Upper lobe of left lung (tissue), 6 donors: ENCODE results near the gene CDH12. TPM values are rescaled to one million over a fixed set of nuclear protein-coding genes. Genes with fewer than 3 reads are reported as not detected.
A peak's percentile ranks its signal among the peaks of the same experiment; 100 is the strongest.

Source experiments
- ATAC-seq, 2 donors: fragments of 200-7000 bp; cut with Tn5 transposase; one replicate each; pipeline ENCODE4 v1.9.1; 2022; ENCODE audit warnings: mild to moderate bottlenecking in 2 of 2, moderate library complexity in 2 of 2; ENCODE audit not compliant: low FRiP score in 2 of 2
- DNase-seq, 2 donors: peaks; one replicate each; pipeline ENCODE4 v3.0.0-alpha.2; 2019 to 2020
- H3K27ac ChIP-seq, 4 donors: fragments of 200-600 bp; sonication (generic); one replicate each; pipeline ENCODE4 v1.5.1; 2016 to 2019
- H3K27me3 ChIP-seq, 4 donors: fragments of 200-600 bp; sonication (generic); one replicate each; pipeline ENCODE4 v1.5.1; 2017 to 2019
- H3K36me3 ChIP-seq, 4 donors: fragments of 200-600 bp; sonication (generic); one replicate each; pipeline ENCODE4 v1.5.1; 2016 to 2019
- H3K4me1 ChIP-seq, 4 donors: fragments of 200-600 bp; sonication (generic); one replicate each; pipeline ENCODE4 v1.5.1; 2018 to 2019
- H3K4me3 ChIP-seq, 4 donors: fragments of 200-600 bp; sonication (generic); one replicate each; pipeline ENCODE4 v1.5.1; 2017 to 2019; ENCODE audit warnings: mild to moderate bottlenecking in 2 of 4, moderate library complexity in 1 of 4
- H3K9me3 ChIP-seq, 4 donors: fragments of 200-600 bp; sonication (generic); one replicate each; pipeline ENCODE4 v1.5.1; 2018 to 2019
- EP300 ChIP-seq, 4 donors: sonication (generic); formaldehyde crosslinking; IDR thresholded peaks; one replicate each; pipeline ENCODE4 v1.5.1; 2017; ENCODE audit warnings: antibody characterized with exemption in 4 of 4, control low read depth in 2 of 4
- POLR2A ChIP-seq, 4 donors: fragments of 450-650 bp; IDR thresholded peaks; one replicate each; pipeline ENCODE4 v1.5.1; 2016 to 2017; ENCODE audit warnings: antibody characterized with exemption in 4 of 4, mild to moderate bottlenecking in 2 of 4
- POLR2AphosphoS5 ChIP-seq, 2 donors: sonication (generic); formaldehyde crosslinking; IDR thresholded peaks; one replicate each; pipeline ENCODE4 v1.5.1; 2017; ENCODE audit warnings: antibody characterized with exemption in 2 of 2
- WGBS, 2 donors: methylation state at CpG; one replicate each; pipeline ENCODE4 v1.1.5; 2017 to 2018; 5-methylcytosine and 5-hydroxymethylcytosine counted together
- total RNA-seq, 6 donors: library from RNA; depleted of rRNA in 4 of 6; stranded (reverse); fragments of >200 nt in 4 of 6; gene quantifications; one replicate each; pipeline versions ENCODE4 v1.1.0 to v1.2.1, GENCODE V29; 2016 to 2021
- TF ChIP-seq, protein P1 (sequence below), 6 experiments: fragments of 450-650 bp in 4 of 6; fragments of 200-600 bp in 2 of 6; sonication (generic) in 2 of 6; IDR thresholded peaks; one replicate each; pipeline ENCODE4 v1.5.1; 2016 to 2019; ENCODE audit warnings: antibody characterized with exemption in 6 of 6
- donor health status: DM: no; HTN: no; CAD: no; lungs with moderate emphysema.
- donor health status: DM: no; HTN: yes; CAD: no; lungs with severe emphysema.

The CDH12 gene
- total RNA-seq, 6 donors from 2014 or later, result 0.10 to 0.49 TPM; not detected in 4

DNA sequence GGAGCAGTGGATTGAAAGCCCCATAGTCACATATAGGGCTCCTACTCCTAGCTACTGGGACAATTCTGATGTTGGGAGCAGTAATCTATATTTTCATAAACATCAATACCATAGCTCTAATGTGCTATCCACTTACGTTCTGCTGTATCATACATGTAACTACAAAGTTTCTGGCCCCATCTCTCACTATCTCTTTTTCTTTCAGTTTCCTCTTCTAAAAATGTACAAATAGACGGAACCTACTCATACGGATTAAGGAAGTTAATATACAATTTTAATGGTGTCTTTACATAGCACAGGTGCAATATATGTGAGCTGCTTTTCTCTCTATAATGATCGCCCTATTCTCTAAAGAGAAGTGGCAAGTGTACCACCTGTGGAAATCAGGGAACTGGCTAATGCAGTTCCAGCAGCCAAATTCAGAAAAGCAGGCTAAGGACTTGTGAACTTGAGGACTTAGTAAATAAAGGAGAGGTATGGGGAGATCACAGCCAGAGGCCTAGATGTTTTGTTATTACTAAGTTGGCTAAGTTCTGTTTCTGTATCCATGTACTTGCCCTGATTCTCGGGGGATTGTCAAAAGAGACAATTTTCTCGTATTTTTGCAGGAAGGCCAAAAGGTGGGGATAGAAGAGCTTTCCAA, 1021.9 kb downstream of the CDH12 start:
- DNase-seq (no peak), ATAC-seq (no peak)
- Histone ChIP-seq H3K4me1 (no peaks in the 10 kb centered on the region), H3K27ac (no peak overlapping the region), H3K27me3 (no peaks in the 10 kb centered on the region), H3K9me3 (no peaks in the 10 kb centered on the region), H3K36me3 (no peaks in the 10 kb centered on the region), H3K4me3 (no peak overlapping the region)
- no peak for TF ChIP-seq EP300 (IDR thresholded peaks at IDR 0.05)
- TF ChIP-seq POLR2A (IDR thresholded peaks at IDR 0.05), result no peak
- no peak for TF ChIP-seq POLR2AphosphoS5 (IDR thresholded peaks at IDR 0.05)
- 79 to 80% methylated on average over 6 of the region's 6 CpGs for WGBS, 2 donors

DNA sequence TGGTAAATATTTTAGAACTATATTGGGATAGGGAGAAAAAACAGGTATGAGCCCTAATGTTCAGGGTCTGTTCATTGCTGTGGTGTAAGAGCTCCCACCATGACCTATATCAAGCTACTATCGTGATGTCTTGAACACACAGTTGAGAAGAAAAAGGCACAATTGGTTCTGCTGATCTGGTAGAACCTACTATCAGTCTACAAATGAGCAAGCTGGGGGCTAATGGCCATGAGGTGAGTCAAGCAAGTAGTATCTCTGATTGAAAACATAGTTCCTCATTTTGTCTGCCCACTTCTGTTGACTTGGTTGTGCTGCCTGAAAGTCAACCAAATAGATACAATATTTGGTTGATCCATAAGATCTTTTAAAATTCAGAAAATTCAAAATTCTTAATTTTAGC, 1026.3 kb downstream of the CDH12 start:
- no peak for ATAC-seq
- 78 to 93% methylated on average over 1 of the region's 1 CpG for WGBS, 2 donors
- Histone ChIP-seq H3K27me3 (no peaks in the 10 kb centered on the region), H3K4me3 (no peak overlapping the region), H3K36me3 (no peaks in the 10 kb centered on the region), H3K9me3 (no peaks in the 10 kb centered on the region), H3K27ac (no peak overlapping the region), H3K4me1 (no peaks in the 10 kb centered on the region)
- TF ChIP-seq, protein P1, sequence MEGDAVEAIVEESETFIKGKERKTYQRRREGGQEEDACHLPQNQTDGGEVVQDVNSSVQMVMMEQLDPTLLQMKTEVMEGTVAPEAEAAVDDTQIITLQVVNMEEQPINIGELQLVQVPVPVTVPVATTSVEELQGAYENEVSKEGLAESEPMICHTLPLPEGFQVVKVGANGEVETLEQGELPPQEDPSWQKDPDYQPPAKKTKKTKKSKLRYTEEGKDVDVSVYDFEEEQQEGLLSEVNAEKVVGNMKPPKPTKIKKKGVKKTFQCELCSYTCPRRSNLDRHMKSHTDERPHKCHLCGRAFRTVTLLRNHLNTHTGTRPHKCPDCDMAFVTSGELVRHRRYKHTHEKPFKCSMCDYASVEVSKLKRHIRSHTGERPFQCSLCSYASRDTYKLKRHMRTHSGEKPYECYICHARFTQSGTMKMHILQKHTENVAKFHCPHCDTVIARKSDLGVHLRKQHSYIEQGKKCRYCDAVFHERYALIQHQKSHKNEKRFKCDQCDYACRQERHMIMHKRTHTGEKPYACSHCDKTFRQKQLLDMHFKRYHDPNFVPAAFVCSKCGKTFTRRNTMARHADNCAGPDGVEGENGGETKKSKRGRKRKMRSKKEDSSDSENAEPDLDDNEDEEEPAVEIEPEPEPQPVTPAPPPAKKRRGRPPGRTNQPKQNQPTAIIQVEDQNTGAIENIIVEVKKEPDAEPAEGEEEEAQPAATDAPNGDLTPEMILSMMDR (IDR thresholded peaks at IDR 0.05), result no peak
- TF ChIP-seq POLR2A (IDR thresholded peaks at IDR 0.05), result no peak
- no peak for TF ChIP-seq EP300 (IDR thresholded peaks at IDR 0.05)
- no peak for TF ChIP-seq POLR2AphosphoS5 (IDR thresholded peaks at IDR 0.05)
- DNase-seq, result no peak

DNA sequence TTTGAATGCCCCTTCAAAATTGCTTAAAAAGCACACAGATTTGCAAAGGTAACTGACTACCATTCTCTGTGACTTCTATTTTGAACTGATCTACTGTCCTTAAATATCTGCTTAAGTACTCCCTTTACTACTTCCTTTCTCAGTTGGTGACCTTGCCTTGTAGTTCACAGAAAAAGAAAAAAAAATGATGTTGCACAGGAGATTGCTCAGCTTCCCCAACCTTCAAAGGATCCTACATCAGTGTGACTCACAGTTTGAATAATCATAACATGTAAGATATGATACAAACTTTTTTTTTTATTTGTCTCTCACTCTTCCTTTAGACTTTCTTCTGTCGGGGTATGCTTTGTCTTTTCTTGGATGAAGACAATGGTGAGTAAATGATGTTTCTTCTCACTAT, 1029.6 kb downstream of the CDH12 start:
- Histone ChIP-seq H3K4me3 (no peak overlapping the region), H3K4me1 (no peaks in the 10 kb centered on the region), H3K9me3 (no peaks in the 10 kb centered on the region), H3K27me3 (no peaks in the 10 kb centered on the region), H3K36me3 (no peaks in the 10 kb centered on the region), H3K27ac (no peak overlapping the region)
- TF ChIP-seq, protein P1 (IDR thresholded peaks at IDR 0.05), result no peak
- TF ChIP-seq POLR2A (IDR thresholded peaks at IDR 0.05) (no peak), EP300 (IDR thresholded peaks at IDR 0.05) (no peak), POLR2AphosphoS5 (IDR thresholded peaks at IDR 0.05) (no peak)
- whole genome bisulfite sequencing, 2 donors, result 62 to 71% methylated on average over 1 of the region's 1 CpG
- DNase-seq (no peak), ATAC-seq (no peak)

DNA sequence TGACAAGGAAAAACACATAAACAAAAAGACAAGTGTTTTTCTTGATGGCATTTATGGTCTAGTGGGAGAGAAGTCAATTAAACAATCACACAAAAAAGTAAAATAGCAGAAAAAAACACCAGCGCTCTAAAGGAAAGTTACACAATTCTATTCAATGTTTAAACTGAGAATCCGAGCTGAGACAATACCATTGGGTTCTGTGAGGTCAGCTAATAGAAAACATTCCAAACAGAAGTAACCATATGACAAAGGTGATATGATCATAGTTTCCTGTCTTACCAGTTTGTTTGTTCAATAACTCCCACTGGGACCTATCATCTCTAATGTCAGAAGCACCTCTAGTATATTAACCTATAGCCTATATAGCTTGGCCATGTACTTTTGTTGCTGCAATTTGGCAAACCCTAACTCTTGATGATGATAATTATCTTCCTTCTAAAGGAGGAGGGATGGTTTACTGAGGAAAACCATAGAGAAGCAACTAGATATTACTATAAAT, 1030.0 kb downstream of the CDH12 start:
- no peak for TF ChIP-seq POLR2A (IDR thresholded peaks at IDR 0.05)
- no peak for TF ChIP-seq POLR2AphosphoS5 (IDR thresholded peaks at IDR 0.05)
- TF ChIP-seq EP300 (IDR thresholded peaks at IDR 0.05), result no peak
- TF ChIP-seq, protein P1 (IDR thresholded peaks at IDR 0.05), result no peak
- Histone ChIP-seq H3K36me3 (no peaks in the 10 kb centered on the region), H3K9me3 (no peaks in the 10 kb centered on the region), H3K4me3 (no peak overlapping the region), H3K27me3 (no peaks in the 10 kb centered on the region), H3K27ac (no peak overlapping the region), H3K4me1 (no peaks in the 10 kb centered on the region)
- WGBS, 2 donors, result 64 to 79% methylated on average over 2 of the region's 2 CpGs
- DNase-seq (no peak), ATAC-seq (no peak)

DNA sequence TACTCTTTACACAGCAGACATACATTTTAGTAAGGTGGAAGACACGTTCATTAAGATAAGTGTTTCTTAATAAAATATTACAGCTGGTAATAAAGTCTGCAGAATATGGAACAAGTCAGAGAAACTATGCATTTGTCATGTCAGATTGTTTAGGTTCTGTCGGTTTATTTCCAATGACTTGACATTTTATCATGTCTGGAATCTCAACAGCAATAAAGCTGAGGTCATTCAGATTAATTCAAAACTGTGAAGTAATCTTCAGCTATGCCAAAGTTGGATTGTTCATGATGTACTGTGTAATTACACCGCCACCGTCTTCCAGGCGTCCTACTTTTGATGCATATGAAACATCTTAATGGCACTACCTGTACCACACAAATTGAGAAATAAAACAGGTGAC, 1032.6 kb downstream of the CDH12 start:
- Histone ChIP-seq H3K4me1 (no peaks in the 10 kb centered on the region), H3K27ac (no peak overlapping the region), H3K9me3 (no peaks in the 10 kb centered on the region), H3K27me3 (no peaks in the 10 kb centered on the region), H3K36me3 (no peaks in the 10 kb centered on the region), H3K4me3 (no peak overlapping the region)
- no peak for ATAC-seq
- DNase-seq, result no peak
- WGBS, 2 donors, result 53 to 60% methylated on average over 5 of the region's 5 CpGs
- TF ChIP-seq POLR2AphosphoS5 (IDR thresholded peaks at IDR 0.05) (no peak), POLR2A (IDR thresholded peaks at IDR 0.05) (no peak)

DNA sequence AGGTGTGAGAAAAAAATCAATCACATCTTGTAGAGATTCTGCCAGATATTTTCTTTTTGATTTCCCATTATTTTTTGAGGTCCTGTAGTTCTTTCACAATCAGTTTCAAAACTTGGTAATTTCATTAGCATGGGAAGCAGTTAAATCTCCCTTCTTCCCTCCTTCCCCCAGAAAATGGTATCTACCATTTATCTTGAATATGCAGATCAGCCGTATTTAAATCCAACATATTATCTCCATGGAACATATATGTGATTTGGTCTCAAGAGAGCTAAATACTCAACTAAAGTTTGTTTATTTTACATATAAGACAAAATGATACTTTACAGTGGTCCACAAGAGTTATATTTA, 1034.8 kb downstream of the CDH12 start:
- TF ChIP-seq POLR2A (IDR thresholded peaks at IDR 0.05) (no peak), POLR2AphosphoS5 (IDR thresholded peaks at IDR 0.05) (no peak), EP300 (IDR thresholded peaks at IDR 0.05) (no peak)
- TF ChIP-seq, protein P1 (IDR thresholded peaks at IDR 0.05), result no peak
- H3K36me3 ChIP-seq, result no peaks in the 10 kb centered on the region
- DNase-seq, result no peak
- H3K9me3 ChIP-seq, result no peaks in the 10 kb centered on the region
- 89 to 95% methylated on average over 1 of the region's 1 CpG for WGBS, 2 donors
- H3K4me3 ChIP-seq, result peak overlapping the region in 3 of 4 donors; percentile 3 to 15 (median 9)
- ATAC-seq, result no peak
- no peaks in the 10 kb centered on the region for H3K4me1 ChIP-seq
- no peaks in the 10 kb centered on the region for H3K27me3 ChIP-seq
- no peak overlapping the region for H3K27ac ChIP-seq
